Right lobe of liver (tissue), 6 donors: ENCODE results near the gene UACA. TPM values are rescaled to one million over a fixed set of nuclear protein-coding genes. Genes with fewer than 3 reads are reported as not detected.

Experiments used
- ATAC-seq, 4 donors: fragments of 200-7000 bp; cut with Tn5 transposase; one replicate each; pipeline ENCODE4 v1.9.1; 2020; ENCODE audit warnings: mild to moderate bottlenecking in 4 of 4, moderate library complexity in 4 of 4
- DNase-seq, 3 donors: peaks; one replicate each; pipeline ENCODE4 v3.0.0-alpha.2; 2020
- H3K27ac ChIP-seq, 3 donors: fragments of 200-600 bp; one replicate each; pipeline ENCODE4 v1.8.0; 2022
- H3K27me3 ChIP-seq, 2 donors: fragments of 200-600 bp; one replicate each; pipeline ENCODE4 v1.8.0; 2022
- H3K36me3 ChIP-seq, 4 donors: fragments of 200-600 bp; sonication (generic) in 1 of 4; one replicate each; pipeline versions ENCODE4 v1.5.1 to v1.8.0; 2017 to 2022; ENCODE audit warnings: control low read depth in 1 of 4
- H3K4me1 ChIP-seq, 4 donors: fragments of 200-600 bp; sonication (generic) in 1 of 4; one replicate each; pipeline versions ENCODE4 v1.5.1 to v1.8.0; 2017 to 2022; ENCODE audit warnings: control low read depth in 1 of 4
- H3K4me3 ChIP-seq, 3 donors: fragments of 200-600 bp; one replicate each; pipeline ENCODE4 v1.8.0; 2022
- H3K9me3 ChIP-seq, 4 donors: fragments of 200-600 bp; sonication (generic) in 1 of 4; one replicate each; pipeline versions ENCODE4 v1.5.1 to v1.8.0; 2017 to 2022; ENCODE audit warnings: control low read depth in 1 of 4
- CTCF ChIP-seq, 4 donors: fragments of 200-600 bp in 3 of 4; fragments of 450-650 bp in 1 of 4; IDR thresholded peaks; one replicate each; pipeline versions ENCODE4 v1.5.1 to v1.8.0; 2016 to 2022; ENCODE audit warnings: antibody characterized with exemption in 4 of 4, mild to moderate bottlenecking in 2 of 4
- POLR2A ChIP-seq: fragments of 450-650 bp; IDR thresholded peaks from one replicate; pipeline ENCODE4 v1.6.1; 2017; ENCODE audit warnings: antibody characterized with exemption, mild to moderate bottlenecking
- WGBS: methylation state at CpG from one replicate; pipeline ENCODE4 v1.1.6; 2018; ENCODE audit warnings: low coverage, low lambda C conversion rate; ENCODE audit not compliant: insufficient coverage; ENCODE audit errors: missing lambda C conversion rate; 5-methylcytosine and 5-hydroxymethylcytosine counted together
- intact Hi-C, 2 donors: fragments of 100-400 bp; cut with DNase I; formaldehyde crosslinking; loops; one replicate each; pipeline versions ENCODE4 v1.11.2 to v1.14.1; 2022
- total RNA-seq, 6 experiments: library from RNA; depleted of rRNA in 2 of 6; stranded (reverse); fragments of >200 nt in 2 of 6; fragmentation: NEBNext Ultra II Directional in 3 of 6; extraction: Animal tissue kit (Norgen Biotek cat#: 25700) in 3 of 6; gene quantifications; one replicate each; pipeline versions ENCODE4 v1.1.0 to v1.2.4, GENCODE V29; 2016 to 2023
- donor health status: DM: no; HTN: yes; CAD: no.
- donor health status: DM: no; HTN: no; CAD: no.
- donor health status: DM: no; HTN: no; CAD: no.
- donor health status: DM: no; HTN: yes; CAD: no.
- donor health status: DM: no; HTN: yes; CAD: no.

UACA gene
- total RNA-seq, 6 experiments from 2014 or later = 10.1 to 22.3 (median 14.4) TPM

DNA sequence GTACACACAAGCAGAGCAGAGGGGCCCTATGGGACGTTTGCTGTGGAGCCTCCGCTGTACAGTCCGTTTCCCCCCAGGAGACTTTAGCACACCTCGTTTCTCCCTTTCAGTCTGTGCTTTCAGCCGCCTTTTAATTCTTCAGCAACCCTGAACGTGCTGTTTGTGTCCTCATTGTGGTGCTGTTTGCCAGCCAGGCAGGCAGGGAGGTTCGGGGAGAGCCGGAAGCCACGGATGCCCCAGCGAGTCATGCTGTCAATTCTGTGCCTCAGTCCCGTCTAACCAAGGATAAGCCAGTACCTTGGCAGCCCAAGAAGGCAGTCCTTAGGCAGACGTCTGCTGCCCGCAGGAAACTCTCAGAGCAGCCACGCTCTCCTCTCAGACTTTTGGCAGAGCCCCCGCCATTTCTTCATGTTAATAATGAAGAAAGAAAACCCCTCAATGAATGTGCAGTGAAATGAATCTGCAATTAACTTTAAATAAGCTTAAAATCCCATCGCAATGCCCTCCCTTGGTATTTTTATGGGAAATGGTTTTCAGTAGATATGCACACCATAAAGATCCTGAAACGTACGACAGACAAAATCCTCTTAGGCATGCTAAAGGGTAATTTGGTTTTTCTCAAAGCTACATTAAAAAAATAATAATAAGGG is 158.6 kb downstream of the UACA start:
- TF ChIP-seq POLR2A (no peak), CTCF (IDR thresholded peaks at IDR 0.05) (no peak)
- ATAC-seq (no peak), DNase-seq (no peak)
- H3K4me3 ChIP-seq = no peak overlapping the region
- no peaks in the 10 kb centered on the region for H3K9me3 ChIP-seq
- H3K4me1 ChIP-seq = no peaks in the 10 kb centered on the region
- H3K27ac ChIP-seq = no peak overlapping the region
- 69% methylated on average over 14 of the region's 18 CpGs for whole genome bisulfite sequencing
- no peaks in the 10 kb centered on the region for H3K36me3 ChIP-seq
- no peaks in the 10 kb centered on the region for H3K27me3 ChIP-seq
- intact Hi-C loops = no loop called here

Other genes with a start within 250 kb of the UACA start
- gene LARP6, start 90.6 kb upstream of the UACA start, total RNA-seq = 10 to 100 TPM in 1 of 6 experiments, 1 to 10 TPM in 5; 1.3 to 13.7 (median 4.1) TPM
- 1 to 10 TPM in 5 of 6 experiments, under 1 TPM in 1; 0.83 to 2.8 (median 1.4) TPM for gene THAP10, start 128.9 kb upstream of the UACA start, total RNA-seq
- under 1 TPM; 0.25 to 0.79 (median 0.57) TPM for gene LRRC49, start 129.3 kb upstream of the UACA start, total RNA-seq